Caco-2 (cell line): ENCODE data around the gene SERBP1. TPM values are rescaled to one million over a fixed set of nuclear protein-coding genes. Genes with fewer than 3 reads are reported as not detected.

Experiments used
- BruUV-seq: library from RNA; stranded (reverse); fragments of 400-500 nt; replicated peaks from 2 replicates; lab custom pipeline; 2021; lab: Mats Ljungman, UMichigan
- CTCF ChIA-PET: fragments of 300-600 bp; sonication (Branson Sonifier 250); formaldehyde crosslinking; loops from one replicate; lab custom pipeline; 2022; ENCODE audit warnings: antibody characterized with exemption; lab: Charles Lee
- POLR2A ChIA-PET: fragments of 300-600 bp; sonication (Branson Sonifier 250); formaldehyde crosslinking; loops from one replicate; lab custom pipeline; 2022; ENCODE audit warnings: antibody characterized with exemption; lab: Charles Lee
- DNase-seq, 2 experiments: peaks; one replicate each; pipeline versions ENCODE4 v3.0.0 to v3.0.0-alpha.2; 2020 to 2022
- H3K27me3 ChIP-seq: replicated peaks from 2 replicates; pipeline ENCODE4 v1.6.0; 2011; ENCODE audit warnings: low read length; ENCODE audit not compliant: control insufficient read depth, insufficient read depth
- H3K36me3 ChIP-seq: 2 replicates; pipeline ENCODE4 v1.5.1; 2011; ENCODE audit warnings: low read length; ENCODE audit not compliant: control insufficient read depth, insufficient read depth
- H3K4me1 ChIP-seq: fragments of 250-450 bp; sonication (Bioruptor Pico); 2 replicates; pipeline ENCODE4 v1.5.1; 2020; ENCODE audit warnings: mild to moderate bottlenecking
- H3K4me3 ChIP-seq: 2 replicates; pipeline ENCODE4 v1.5.1; 2011; ENCODE audit warnings: low read depth, mild to moderate bottlenecking, control low read depth, low read length
- H3K9me3 ChIP-seq: fragments of 250-450 bp; sonication (Bioruptor Pico); 2 replicates; pipeline ENCODE4 v1.5.1; 2020; ENCODE audit warnings: mild to moderate bottlenecking, moderate library complexity
- H3K27ac Mint-ChIP-seq: one replicate; pipeline ENCODE4 v1.8.0; 2022; ENCODE audit warnings: mixed read lengths; ENCODE audit not compliant: unreplicated experiment
- H3K27me3 Mint-ChIP-seq: one replicate; pipeline ENCODE4 v1.8.0; 2022; ENCODE audit warnings: mixed read lengths; ENCODE audit not compliant: insufficient read depth, unreplicated experiment
- H3K36me3 Mint-ChIP-seq: one replicate; pipeline ENCODE4 v1.8.0; 2022; ENCODE audit warnings: mild to moderate bottlenecking, mixed read lengths; ENCODE audit not compliant: insufficient read depth, unreplicated experiment
- H3K4me1 Mint-ChIP-seq: one replicate; pipeline ENCODE4 v1.8.0; 2022; ENCODE audit warnings: low read depth, mixed read lengths; ENCODE audit not compliant: unreplicated experiment
- H3K4me3 Mint-ChIP-seq: one replicate; pipeline ENCODE4 v1.8.0; 2022; ENCODE audit warnings: mild to moderate bottlenecking, moderate library complexity, mixed read lengths; ENCODE audit not compliant: unreplicated experiment
- H3K9me3 Mint-ChIP-seq: one replicate; pipeline ENCODE4 v1.8.0; 2022; ENCODE audit warnings: mixed read lengths; ENCODE audit not compliant: unreplicated experiment
- intact Hi-C: fragments of 100-400 bp; cut with micrococcal nuclease; formaldehyde crosslinking; loops from one replicate; pipeline ENCODE4 v1.10.0; 2022; ENCODE audit not compliant: unreplicated experiment
- total RNA-seq: library from RNA; stranded (reverse); gene quantifications from 2 replicates; pipeline ENCODE4 v1.2.3, GENCODE V29; 2022
- TF ChIP-seq, protein P1 (sequence below), 2 experiments: fragments of 200-600 bp in 1 of 2; IDR thresholded peaks; 1 replicate in 1 of 2; 2 replicates in 1 of 2; pipeline versions ENCODE4 v1.5.1 to v1.8.0; 2011 to 2022; ENCODE audit warnings: antibody characterized with exemption in 1 of 2, control low read depth in 1 of 2, inconsistent platforms in 1 of 2, low read depth in 1 of 2, low read length in 1 of 2, mild to moderate bottlenecking in 1 of 2, moderate library complexity in 1 of 2; ENCODE audit not compliant: insufficient read depth in 1 of 2, severe bottlenecking in 1 of 2, unreplicated experiment in 1 of 2

The SERBP1 gene
- total RNA-seq, 1 experiment from 2014 or later: 182 TPM

- Histone ChIP-seq H3K36me3 (no peaks in the 10 kb centered on the region), H3K9me3 (no peaks in the 10 kb centered on the region), H3K27me3 (no peaks in the 10 kb centered on the region), H3K4me1 (0 out of 2 replicates have a peak, but pooled peaks cover 10% of the 10 kb centered on the region), H3K4me3 (no peak overlapping the region)
- Mint-ChIP-seq H3K27me3 (no peaks in the 10 kb centered on the region), H3K36me3 (no peaks in the 10 kb centered on the region), H3K9me3 (no peaks in the 10 kb centered on the region), H3K4me1 (peaks cover 8% of the 10 kb centered on the region), H3K27ac (no peak overlapping the region), H3K4me3 (no peak overlapping the region)
- peak in 1 of 2 experiments; percentile 20 for DNase-seq
- CTCF ChIA-PET: no interaction called here
- TF ChIP-seq, protein P1, sequence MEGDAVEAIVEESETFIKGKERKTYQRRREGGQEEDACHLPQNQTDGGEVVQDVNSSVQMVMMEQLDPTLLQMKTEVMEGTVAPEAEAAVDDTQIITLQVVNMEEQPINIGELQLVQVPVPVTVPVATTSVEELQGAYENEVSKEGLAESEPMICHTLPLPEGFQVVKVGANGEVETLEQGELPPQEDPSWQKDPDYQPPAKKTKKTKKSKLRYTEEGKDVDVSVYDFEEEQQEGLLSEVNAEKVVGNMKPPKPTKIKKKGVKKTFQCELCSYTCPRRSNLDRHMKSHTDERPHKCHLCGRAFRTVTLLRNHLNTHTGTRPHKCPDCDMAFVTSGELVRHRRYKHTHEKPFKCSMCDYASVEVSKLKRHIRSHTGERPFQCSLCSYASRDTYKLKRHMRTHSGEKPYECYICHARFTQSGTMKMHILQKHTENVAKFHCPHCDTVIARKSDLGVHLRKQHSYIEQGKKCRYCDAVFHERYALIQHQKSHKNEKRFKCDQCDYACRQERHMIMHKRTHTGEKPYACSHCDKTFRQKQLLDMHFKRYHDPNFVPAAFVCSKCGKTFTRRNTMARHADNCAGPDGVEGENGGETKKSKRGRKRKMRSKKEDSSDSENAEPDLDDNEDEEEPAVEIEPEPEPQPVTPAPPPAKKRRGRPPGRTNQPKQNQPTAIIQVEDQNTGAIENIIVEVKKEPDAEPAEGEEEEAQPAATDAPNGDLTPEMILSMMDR (IDR thresholded peaks at IDR 0.05; ENCODE audit: insufficient read depth in 1 of 2, low read depth in 1 of 2, low read length in 1 of 2, severe bottlenecking in 1 of 2, unreplicated experiment in 1 of 2): no peak
- no TSS peak for BruUV-seq
- POLR2A ChIA-PET: no interaction called here
- intact Hi-C loops: no loop called here
Observed at GRCh38 chr1:67376381-67376780, 53.8 kb downstream of the SERBP1 start.

- ChIA-PET POLR2A (no interaction called here), CTCF (no interaction called here)
- Histone ChIP-seq H3K36me3 (no peaks in the 10 kb centered on the region), H3K4me3 (no peak overlapping the region), H3K27me3 (no peaks in the 10 kb centered on the region), H3K9me3 (no peaks in the 10 kb centered on the region), H3K4me1 (0 out of 2 replicates have a peak, but pooled peaks cover 10% of the 10 kb centered on the region)
- Mint-ChIP-seq H3K36me3 (no peaks in the 10 kb centered on the region), H3K27me3 (no peaks in the 10 kb centered on the region), H3K4me3 (no peak overlapping the region), H3K27ac (no peak overlapping the region), H3K9me3 (no peaks in the 10 kb centered on the region), H3K4me1 (peaks cover 8% of the 10 kb centered on the region)
- no peak for DNase-seq
- intact Hi-C loops: no loop called here
- TF ChIP-seq, protein P1 (IDR thresholded peaks at IDR 0.05; ENCODE audit: insufficient read depth in 1 of 2, low read depth in 1 of 2, low read length in 1 of 2, severe bottlenecking in 1 of 2, unreplicated experiment in 1 of 2): no peak
- no TSS peak for BruUV-seq
Observed at GRCh38 chr1:67372898-67373297, 57.3 kb downstream of the SERBP1 start.

GRCh38 chr1:67372136-67372535, 58.1 kb downstream of the SERBP1 start:
- Mint-ChIP-seq H3K9me3 (no peaks in the 10 kb centered on the region), H3K36me3 (no peaks in the 10 kb centered on the region), H3K4me1 (peaks cover 8% of the 10 kb centered on the region), H3K4me3 (no peak overlapping the region), H3K27ac (no peak overlapping the region), H3K27me3 (no peaks in the 10 kb centered on the region)
- POLR2A ChIA-PET: no interaction called here
- no peaks in the 10 kb centered on the region for H3K36me3 ChIP-seq
- no TSS peak for BruUV-seq
- no peaks in the 10 kb centered on the region for H3K9me3 ChIP-seq
- DNase-seq: no peak
- 0 out of 2 replicates have a peak, but pooled peaks cover 10% of the 10 kb centered on the region for H3K4me1 ChIP-seq
- CTCF ChIA-PET: no interaction called here
- H3K4me3 ChIP-seq: no peak overlapping the region
- TF ChIP-seq, protein P1 (IDR thresholded peaks at IDR 0.05; ENCODE audit: insufficient read depth in 1 of 2, low read depth in 1 of 2, low read length in 1 of 2, severe bottlenecking in 1 of 2, unreplicated experiment in 1 of 2): no peak
- intact Hi-C loops: no loop called here
- no peaks in the 10 kb centered on the region for H3K27me3 ChIP-seq
